NCI-H774 (cell line): ENCODE data around the gene ROPN1B.
A peak's percentile ranks its signal among the peaks of the same experiment; 100 is the strongest.
"Not testable (repeated sequence)": the region's sequence is repeated elsewhere in the genome, so short reads cannot be mapped to it uniquely, and the experiment has no call there.

ENCODE experiments used
- DNase-seq: peaks from one replicate; lab custom pipeline; 2025; lab: John Stamatoyannopoulos, UW

ROPN1B gene

DNA sequence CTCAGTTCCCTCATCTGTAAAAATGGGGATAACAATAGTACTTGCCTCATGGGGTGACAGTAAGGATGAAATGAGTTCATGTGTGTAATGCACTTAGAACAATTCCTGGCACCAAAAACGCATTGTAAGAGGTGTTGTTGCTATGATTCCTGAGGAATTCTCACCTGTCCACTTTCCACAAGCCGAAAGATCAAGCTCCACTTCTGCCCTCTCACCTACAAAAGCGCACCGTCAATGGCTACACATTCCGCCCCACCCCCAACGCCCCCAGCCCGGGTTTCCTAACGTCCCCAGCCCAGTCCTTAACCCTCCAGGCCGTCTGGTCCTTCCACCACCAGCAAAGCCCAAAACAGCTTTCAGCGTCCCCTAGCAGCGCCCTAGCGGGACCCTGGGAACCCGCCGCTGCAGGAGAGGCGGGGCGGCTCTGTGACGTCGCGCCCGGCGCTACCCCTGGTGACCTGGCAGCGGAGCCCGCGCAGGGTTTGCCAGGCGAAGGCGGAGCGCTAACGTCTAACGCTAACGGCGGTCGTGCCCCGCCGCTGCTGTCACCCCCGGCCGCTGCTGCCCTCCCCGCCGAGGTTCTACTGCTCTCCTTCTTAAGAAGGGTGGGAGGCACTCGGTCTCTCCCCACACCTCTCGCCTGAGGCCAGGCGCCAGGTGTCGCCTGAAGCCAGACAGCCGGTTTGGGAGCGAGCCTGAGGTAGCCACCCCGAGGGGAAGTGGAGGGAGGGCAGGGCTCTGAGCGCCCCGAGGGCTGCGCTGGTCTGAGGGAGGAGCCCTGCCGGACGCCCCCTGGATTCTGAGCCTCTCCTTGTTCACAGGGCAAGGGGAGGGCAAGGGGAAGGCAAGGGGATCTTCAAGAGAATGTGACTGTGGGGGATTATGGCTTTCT lies at the start of gene ROPN1B:
Gene ROPN1B, plus strand, starts transcription at position 478 of the 892 bp plus-strand sequence. CDS start 2,877 bp downstream, outside the sequence.
- DNase-seq = not testable (repeated sequence)

GRCh38 chr3:125920191-125920590 lies 48.8 kb upstream of the ROPN1B start:
- not testable (repeated sequence) for DNase-seq

GRCh38 chr3:125920751-125921279 lies 48.2 kb upstream of the ROPN1B start:
- DNase-seq = not testable (repeated sequence)

DNA sequence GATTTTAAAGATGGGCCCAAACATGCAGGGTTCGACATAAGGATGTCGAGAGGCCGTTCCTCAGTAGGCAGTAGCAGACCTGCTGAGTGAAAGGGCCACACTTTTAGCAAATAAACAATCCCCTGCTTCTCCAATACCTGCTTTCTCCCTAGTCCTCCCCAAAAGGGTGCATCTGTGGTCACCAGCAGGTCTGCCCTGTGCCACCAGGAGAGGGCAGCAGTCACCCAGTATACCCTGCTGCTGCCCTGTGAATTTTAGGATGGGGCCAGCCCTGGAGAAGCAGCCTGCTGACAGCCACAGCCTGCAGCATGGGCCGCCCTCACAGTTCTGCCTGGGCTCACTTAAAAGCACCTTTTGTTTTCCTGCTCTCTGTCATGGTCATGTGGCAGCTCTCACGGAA lies 47.3 kb upstream of the ROPN1B start:
- DNase-seq = peak; percentile 6

GRCh38 chr3:125923324-125924115 lies 45.5 kb upstream of the ROPN1B start:
- DNase-seq = not testable (repeated sequence)

DNA sequence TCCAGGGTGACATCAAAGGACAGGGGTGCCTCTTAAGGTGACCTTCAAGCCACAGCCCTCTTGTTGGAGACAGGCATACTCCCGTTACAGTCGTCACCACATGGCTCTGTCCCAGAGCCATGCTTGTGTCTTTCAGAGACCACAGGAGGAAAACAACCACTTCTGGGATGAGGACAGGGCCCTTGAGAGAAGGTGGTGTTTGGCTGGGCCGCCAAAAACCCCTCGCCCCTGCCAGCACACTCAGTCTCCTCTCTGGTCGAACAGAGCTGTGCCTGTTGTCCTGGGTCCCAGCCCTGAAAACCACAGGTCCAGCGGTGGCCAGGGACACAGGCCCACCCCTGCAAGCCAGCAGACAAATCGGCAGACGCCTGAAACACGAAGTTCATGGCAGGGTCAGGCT lies 44.7 kb upstream of the ROPN1B start:
- not testable (repeated sequence) for DNase-seq

GRCh38 chr3:125925727-125926126 lies 43.3 kb upstream of the ROPN1B start:
- not testable (repeated sequence) for DNase-seq

DNA sequence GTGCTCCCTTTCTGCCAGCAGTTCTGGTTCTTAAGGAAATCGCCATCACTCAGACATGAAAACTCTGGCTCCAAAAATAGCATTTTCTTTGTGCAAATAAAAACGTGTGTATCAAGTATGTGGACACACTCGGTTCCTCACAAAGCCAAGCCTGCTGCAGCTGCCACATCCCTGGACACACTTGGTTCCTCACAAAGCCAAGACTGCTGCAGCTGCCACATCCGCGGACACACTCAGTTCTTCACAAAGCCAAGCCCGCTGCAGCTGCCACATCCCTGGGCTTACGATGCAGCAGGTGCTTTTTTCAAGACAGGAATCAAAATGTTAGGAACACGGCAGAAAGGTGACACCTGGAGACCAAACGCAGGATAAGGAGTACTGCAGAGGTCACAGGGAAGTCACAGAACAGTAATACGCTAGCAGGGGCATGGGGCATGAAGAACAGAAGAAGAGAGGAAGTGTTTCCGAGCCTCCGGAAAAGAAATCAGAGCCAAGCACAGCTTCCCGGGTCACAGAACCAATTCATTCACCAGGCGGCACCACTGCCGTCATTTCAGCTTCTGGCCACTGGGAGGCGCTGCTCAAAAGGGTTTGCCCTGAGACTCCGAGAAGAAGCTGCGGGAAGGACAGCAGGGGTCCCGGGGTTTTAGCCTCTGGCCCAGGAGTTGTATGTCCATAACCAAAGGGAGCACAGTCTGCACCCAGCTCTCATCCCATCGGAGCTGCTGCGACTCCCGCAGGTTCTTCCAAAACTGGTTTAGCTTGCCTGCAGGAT lies 40.0 kb upstream of the ROPN1B start:
- peak; percentile 55 for DNase-seq

GRCh38 chr3:125929765-125930164 lies 39.2 kb upstream of the ROPN1B start:
- DNase-seq = not testable (repeated sequence)

DNA sequence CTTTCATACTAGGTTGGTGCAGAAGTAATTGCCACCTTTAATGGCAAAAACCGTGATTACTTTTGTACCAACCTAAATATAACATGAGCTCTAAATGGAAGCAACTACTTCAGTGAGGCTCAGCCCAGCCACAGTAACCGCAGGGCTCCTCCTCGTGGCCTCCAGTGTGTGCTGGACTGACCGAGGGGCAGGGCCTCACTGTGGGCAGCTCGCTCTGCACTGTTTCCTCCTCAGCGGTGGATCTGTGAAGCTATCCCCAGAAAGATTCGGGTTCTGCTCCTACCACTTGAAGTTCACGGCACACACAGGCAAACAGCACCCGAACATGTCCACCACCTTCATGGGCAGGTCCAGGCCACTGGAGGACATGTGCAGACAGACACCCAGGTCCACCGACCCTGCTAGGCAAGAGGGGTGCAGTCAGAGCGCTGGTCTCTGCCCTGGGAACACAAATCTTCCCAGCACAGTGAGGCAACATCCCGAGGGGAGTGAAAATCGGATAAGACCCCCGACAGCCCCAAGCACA lies 37.6 kb upstream of the ROPN1B start:
- not testable (repeated sequence) for DNase-seq

GRCh38 chr3:125933397-125934173 lies 35.4 kb upstream of the ROPN1B start:
- DNase-seq = not testable (repeated sequence)

GRCh38 chr3:125935252-125935874 lies 33.6 kb upstream of the ROPN1B start:
- DNase-seq = peak; percentile 8

GRCh38 chr3:125936210-125936815 lies 32.7 kb upstream of the ROPN1B start:
- peak; percentile 16 for DNase-seq

- DNase-seq = not testable (repeated sequence)
Measured at GRCh38 chr3:125936891-125937290, 32.1 kb upstream of the ROPN1B start.

- DNase-seq = not testable (repeated sequence)
Measured at GRCh38 chr3:125947806-125948205, 21.2 kb upstream of the ROPN1B start.

- not testable (repeated sequence) for DNase-seq
Measured at GRCh38 chr3:125948901-125949300, 20.1 kb upstream of the ROPN1B start.

GRCh38 chr3:125951176-125951575 lies 17.8 kb upstream of the ROPN1B start:
- not testable (repeated sequence) for DNase-seq

GRCh38 chr3:125957020-125957419 lies 12.0 kb upstream of the ROPN1B start:
- DNase-seq = not testable (repeated sequence)

GRCh38 chr3:125957674-125958510 lies 11.1 kb upstream of the ROPN1B start:
- no peak for DNase-seq
